Upper lobe of left lung (tissue), 4 donors: ENCODE measurements around the gene COBLL1.
A peak's percentile ranks its signal among the peaks of the same experiment; 100 is the strongest.

ENCODE experiments used
- POLR2A ChIP-seq, 4 donors: fragments of 450-650 bp; IDR thresholded peaks; one replicate each; pipeline ENCODE4 v1.5.1; 2016 to 2017; ENCODE audit warnings: antibody characterized with exemption in 4 of 4, mild to moderate bottlenecking in 2 of 4
- POLR2AphosphoS5 ChIP-seq, 2 donors: sonication (generic); formaldehyde crosslinking; IDR thresholded peaks; one replicate each; pipeline ENCODE4 v1.5.1; 2017; ENCODE audit warnings: antibody characterized with exemption in 2 of 2
- TF ChIP-seq, protein P1 (sequence below), 6 experiments: fragments of 450-650 bp in 4 of 6; fragments of 200-600 bp in 2 of 6; sonication (generic) in 2 of 6; IDR thresholded peaks; one replicate each; pipeline ENCODE4 v1.5.1; 2016 to 2019; ENCODE audit warnings: antibody characterized with exemption in 6 of 6

GRCh38 chr2:164779383-164780057 lies 62.1 kb downstream of the COBLL1 start:
- TF ChIP-seq, protein P1, sequence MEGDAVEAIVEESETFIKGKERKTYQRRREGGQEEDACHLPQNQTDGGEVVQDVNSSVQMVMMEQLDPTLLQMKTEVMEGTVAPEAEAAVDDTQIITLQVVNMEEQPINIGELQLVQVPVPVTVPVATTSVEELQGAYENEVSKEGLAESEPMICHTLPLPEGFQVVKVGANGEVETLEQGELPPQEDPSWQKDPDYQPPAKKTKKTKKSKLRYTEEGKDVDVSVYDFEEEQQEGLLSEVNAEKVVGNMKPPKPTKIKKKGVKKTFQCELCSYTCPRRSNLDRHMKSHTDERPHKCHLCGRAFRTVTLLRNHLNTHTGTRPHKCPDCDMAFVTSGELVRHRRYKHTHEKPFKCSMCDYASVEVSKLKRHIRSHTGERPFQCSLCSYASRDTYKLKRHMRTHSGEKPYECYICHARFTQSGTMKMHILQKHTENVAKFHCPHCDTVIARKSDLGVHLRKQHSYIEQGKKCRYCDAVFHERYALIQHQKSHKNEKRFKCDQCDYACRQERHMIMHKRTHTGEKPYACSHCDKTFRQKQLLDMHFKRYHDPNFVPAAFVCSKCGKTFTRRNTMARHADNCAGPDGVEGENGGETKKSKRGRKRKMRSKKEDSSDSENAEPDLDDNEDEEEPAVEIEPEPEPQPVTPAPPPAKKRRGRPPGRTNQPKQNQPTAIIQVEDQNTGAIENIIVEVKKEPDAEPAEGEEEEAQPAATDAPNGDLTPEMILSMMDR (IDR thresholded peaks at IDR 0.05), result no peak
- TF ChIP-seq POLR2A (IDR thresholded peaks at IDR 0.05), result no peak
- TF ChIP-seq POLR2AphosphoS5 (IDR thresholded peaks at IDR 0.05), result peak in 1 of 2 donors; percentile 18
